ENCODE measurements around the gene RNF144A.

DNA sequence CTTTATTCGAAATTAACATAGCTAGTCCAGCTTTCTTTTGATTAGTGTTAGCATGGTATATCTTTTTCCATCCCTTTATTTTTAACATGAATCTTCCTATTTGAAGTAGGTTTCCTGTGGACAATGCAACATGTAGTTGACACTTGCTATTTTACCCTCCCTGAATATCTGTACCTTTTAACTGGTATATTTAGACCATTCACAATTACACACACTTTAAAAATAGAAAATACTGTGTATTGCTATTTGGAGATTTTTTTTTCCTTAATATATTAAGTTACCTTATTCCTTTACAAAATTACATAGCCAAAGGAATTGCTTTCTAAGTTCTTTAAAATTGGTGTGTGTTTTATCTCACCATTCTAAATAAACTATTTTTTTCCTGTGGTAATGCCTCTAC, 15.0 kb downstream of the RNF144A start:
- no peak for TF ChIP-seq POLR2AphosphoS5 (IDR thresholded peaks at IDR 0.05; ENCODE audit: low read depth, low read length)
- TF ChIP-seq, protein P1, sequence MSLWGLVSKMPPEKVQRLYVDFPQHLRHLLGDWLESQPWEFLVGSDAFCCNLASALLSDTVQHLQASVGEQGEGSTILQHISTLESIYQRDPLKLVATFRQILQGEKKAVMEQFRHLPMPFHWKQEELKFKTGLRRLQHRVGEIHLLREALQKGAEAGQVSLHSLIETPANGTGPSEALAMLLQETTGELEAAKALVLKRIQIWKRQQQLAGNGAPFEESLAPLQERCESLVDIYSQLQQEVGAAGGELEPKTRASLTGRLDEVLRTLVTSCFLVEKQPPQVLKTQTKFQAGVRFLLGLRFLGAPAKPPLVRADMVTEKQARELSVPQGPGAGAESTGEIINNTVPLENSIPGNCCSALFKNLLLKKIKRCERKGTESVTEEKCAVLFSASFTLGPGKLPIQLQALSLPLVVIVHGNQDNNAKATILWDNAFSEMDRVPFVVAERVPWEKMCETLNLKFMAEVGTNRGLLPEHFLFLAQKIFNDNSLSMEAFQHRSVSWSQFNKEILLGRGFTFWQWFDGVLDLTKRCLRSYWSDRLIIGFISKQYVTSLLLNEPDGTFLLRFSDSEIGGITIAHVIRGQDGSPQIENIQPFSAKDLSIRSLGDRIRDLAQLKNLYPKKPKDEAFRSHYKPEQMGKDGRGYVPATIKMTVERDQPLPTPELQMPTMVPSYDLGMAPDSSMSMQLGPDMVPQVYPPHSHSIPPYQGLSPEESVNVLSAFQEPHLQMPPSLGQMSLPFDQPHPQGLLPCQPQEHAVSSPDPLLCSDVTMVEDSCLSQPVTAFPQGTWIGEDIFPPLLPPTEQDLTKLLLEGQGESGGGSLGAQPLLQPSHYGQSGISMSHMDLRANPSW (CRISPR knock-in tag; IDR thresholded peaks at IDR 0.05; ENCODE audit: borderline replicate concordance): no peak
- TF ChIP-seq, protein P2, sequence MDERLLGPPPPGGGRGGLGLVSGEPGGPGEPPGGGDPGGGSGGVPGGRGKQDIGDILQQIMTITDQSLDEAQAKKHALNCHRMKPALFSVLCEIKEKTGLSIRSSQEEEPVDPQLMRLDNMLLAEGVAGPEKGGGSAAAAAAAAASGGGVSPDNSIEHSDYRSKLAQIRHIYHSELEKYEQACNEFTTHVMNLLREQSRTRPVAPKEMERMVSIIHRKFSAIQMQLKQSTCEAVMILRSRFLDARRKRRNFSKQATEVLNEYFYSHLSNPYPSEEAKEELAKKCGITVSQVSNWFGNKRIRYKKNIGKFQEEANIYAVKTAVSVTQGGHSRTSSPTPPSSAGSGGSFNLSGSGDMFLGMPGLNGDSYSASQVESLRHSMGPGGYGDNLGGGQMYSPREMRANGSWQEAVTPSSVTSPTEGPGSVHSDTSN (CRISPR knock-in tag; IDR thresholded peaks at IDR 0.05): no peak
- TF ChIP-seq, protein P3, sequence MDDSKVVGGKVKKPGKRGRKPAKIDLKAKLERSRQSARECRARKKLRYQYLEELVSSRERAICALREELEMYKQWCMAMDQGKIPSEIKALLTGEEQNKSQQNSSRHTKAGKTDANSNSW (CRISPR knock-in tag; IDR thresholded peaks at IDR 0.05; ENCODE audit: borderline replicate concordance): no peak
- no peak for TF ChIP-seq ZNF230 (CRISPR knock-in tag; IDR thresholded peaks at IDR 0.05)
- no peak for TF ChIP-seq SCMH1 (CRISPR knock-in tag; IDR thresholded peaks at IDR 0.05; ENCODE audit: borderline replicate concordance)
- TF ChIP-seq, protein P4, sequence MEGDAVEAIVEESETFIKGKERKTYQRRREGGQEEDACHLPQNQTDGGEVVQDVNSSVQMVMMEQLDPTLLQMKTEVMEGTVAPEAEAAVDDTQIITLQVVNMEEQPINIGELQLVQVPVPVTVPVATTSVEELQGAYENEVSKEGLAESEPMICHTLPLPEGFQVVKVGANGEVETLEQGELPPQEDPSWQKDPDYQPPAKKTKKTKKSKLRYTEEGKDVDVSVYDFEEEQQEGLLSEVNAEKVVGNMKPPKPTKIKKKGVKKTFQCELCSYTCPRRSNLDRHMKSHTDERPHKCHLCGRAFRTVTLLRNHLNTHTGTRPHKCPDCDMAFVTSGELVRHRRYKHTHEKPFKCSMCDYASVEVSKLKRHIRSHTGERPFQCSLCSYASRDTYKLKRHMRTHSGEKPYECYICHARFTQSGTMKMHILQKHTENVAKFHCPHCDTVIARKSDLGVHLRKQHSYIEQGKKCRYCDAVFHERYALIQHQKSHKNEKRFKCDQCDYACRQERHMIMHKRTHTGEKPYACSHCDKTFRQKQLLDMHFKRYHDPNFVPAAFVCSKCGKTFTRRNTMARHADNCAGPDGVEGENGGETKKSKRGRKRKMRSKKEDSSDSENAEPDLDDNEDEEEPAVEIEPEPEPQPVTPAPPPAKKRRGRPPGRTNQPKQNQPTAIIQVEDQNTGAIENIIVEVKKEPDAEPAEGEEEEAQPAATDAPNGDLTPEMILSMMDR (CRISPR knock-in tag; IDR thresholded peaks at IDR 0.05): no peak
- no peak for TF ChIP-seq RNF2 (conservative IDR thresholded peaks at IDR 0.05; ENCODE audit: low read depth)
- TF ChIP-seq HOXA9 (CRISPR knock-in tag; IDR thresholded peaks at IDR 0.05; ENCODE audit: borderline replicate concordance): no peak
- TF ChIP-seq, protein P5, sequence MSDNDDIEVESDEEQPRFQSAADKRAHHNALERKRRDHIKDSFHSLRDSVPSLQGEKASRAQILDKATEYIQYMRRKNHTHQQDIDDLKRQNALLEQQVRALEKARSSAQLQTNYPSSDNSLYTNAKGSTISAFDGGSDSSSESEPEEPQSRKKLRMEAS (IDR thresholded peaks at IDR 0.05): no peak
- no peak for TF ChIP-seq NR3C1 (CRISPR knock-in tag; IDR thresholded peaks at IDR 0.05)
- TF ChIP-seq KDM4B (CRISPR knock-in tag; IDR thresholded peaks at IDR 0.05): no peak
- TF ChIP-seq SMARCC2 (IDR thresholded peaks at IDR 0.05): no peak

All from HepG2 (cell line).